GM21515 (cell line): ENCODE measurements around the gene STARD3.
"Not testable (repeated sequence)": the region's sequence is repeated elsewhere in the genome, so short reads cannot be mapped to it uniquely, and the experiment has no call there.

ENCODE experiments used
- ATAC-seq: cut with Tn5 transposase; IDR thresholded peaks from one replicate; pipeline ENCODE4 v1.9.1; 2021; ENCODE audit not compliant: unreplicated experiment

STARD3 gene

DNA sequence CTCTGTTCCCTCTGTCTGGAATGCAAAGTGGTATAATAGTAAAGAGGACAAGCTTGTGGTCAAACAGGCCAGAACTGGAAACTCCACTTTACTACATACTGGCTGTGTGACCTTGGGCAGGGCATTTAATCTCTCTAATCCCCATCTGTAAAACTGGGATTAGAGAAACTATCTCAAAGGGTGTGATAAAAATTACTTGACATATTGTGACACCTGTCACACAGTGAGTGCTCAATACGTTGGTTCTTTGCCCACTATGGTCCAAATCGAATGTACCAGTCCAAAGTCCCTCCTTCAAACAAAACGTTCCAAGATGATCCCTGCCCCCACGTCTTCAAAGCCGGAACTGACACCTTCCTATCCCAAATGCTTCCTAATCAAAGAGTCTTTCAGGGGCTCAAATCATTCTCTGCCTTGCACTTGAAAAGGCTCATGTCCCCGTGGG lies 50.2 kb downstream of the STARD3 start:
- ATAC-seq, result no peak

DNA sequence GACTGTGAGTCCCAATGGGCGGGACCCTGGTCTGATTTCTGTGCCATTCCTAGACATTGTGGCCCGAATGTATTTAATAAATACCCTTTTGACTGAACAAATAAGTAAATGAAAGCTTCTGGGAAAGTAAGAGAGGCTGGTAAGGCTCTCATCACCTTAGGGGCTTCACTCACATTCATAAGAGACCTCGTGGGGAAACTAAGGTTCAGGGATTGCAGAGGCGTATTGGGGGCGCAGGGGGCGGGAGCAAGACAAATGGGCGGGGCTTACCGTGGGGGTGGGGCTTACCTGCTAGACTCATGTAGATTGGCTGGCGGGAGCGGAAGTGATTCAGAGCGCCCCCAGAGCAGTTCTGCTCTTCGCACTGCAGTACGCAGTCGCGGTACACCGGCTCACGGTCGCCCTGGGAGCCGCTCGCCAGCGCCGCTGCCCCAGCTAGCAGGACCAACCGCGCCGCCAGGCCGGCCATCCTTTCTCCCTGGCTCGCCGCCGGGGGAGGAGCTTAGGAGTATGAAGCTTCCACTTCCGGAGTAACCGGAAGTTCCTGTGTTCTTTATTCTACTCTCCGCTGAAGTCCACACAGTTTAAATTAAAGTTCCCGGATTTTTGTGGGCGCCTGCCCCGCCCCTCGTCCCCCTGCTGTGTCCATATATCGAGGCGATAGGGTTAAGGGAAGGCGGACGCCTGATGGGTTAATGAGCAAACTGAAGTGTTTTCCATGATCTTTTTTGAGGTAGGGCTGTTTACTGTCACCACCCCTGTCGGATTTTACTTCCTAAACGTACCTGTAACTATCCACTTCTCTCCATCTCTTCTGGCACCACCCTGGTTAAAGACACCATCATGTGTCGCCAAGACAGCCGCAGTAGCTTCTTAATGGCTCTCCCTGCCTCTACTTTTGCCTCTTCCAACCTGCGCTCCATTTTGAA lies 50.9 kb downstream of the STARD3 start, which contains the start of gene PGAP3:
PGAP3 (minus strand) TSS at position 512 of the 929 bp plus-strand sequence; CDS start at position 469, 43 bp downstream.
- ATAC-seq, result peak; percentile 76

DNA sequence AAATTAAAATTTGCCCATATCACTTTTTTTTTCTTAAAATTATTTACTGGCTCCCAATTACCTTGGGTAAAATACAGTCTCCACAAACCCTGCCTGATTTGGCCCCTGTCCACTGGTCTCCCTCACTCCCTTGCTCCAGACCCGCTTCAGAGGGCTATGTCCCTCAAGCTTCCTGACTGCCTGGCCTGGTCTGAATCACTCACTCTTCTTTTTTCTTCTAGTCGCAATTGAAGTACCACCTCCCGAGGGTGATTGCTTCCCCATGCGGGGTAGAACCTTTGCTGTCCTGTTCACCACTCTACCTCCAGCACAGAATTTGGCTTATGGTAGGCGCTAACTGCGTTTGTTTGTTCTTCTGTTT lies 51.5 kb downstream of the STARD3 start:
- ATAC-seq, result no peak

DNA sequence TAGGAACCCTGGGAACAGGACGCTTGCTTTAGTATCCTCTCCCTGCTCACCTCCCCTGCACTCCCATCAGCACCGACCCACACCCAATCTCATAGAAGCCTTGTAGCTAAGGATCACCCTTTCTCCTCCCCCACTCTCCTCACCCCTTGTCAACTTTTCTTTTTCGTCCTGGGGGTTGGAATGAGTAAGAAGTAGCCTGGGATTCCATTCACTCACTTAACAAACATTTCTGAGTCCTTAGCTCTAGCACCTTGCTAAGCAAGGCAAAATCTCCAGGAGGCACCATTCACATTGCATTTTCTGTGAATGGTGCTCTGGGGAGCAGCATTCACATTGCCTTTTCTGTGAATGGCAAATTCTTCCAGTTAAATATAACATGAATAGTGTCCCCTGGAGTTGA lies 52.0 kb downstream of the STARD3 start:
- ATAC-seq, result no peak

DNA sequence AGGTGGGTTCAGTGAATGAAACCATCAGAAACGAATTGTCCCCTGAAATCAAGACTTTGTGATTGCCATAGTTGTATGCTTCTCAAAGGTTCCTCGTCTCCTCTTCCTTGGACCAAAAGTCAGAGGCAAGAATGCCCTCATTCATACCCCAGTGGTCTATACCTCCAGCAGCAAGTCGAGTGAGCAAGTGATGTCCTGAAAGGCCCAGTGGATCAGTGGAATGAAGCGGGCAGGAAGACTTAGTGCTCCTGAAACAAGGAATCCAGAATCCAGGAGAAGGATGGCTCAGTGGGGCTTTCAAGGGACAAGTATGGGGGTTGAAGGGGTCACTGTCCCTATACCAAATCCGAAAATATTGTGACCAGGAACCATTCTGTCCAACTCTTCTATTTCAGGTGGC lies 57.6 kb downstream of the STARD3 start:
- ATAC-seq, result no peak

DNA sequence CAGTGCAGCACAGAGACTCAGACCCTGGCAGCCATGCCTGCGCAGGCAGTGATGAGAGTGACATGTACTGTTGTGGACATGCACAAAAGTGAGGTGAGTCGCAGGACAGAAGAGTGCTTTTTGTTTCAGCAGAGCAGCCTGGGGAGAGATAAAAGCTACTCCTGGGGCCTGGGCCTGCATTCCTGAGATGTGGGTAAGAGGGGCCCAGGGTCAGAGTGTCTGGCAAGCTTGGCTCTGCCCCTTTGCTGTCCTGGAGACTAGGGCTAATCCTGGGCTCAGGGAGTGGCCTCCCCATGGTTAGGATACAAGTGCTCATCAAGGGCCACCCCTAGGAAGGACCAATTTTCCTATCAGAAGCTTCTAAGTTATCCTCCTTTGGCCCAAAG lies 58.1 kb downstream of the STARD3 start:
- ATAC-seq, result no peak

DNA sequence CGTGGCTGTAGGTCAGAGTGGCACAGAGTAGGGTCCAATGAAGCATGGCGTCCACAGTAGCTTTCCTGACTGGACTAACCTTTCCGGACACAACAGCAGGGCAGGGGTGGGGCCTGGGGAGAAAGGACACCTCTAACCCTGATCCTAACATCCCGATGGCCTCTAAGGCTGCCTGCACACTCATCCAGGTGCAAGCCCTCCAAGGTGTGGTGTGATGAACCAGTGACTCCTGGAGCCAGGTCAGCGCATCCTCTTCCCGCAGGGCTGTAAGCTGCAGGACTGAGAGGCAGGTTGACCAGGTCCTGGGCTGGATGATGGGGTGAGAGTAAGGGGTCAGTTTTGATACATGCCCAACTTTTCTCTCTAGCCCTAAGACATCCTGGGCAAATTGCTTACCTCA lies 59.8 kb downstream of the STARD3 start:
- no peak for ATAC-seq

DNA sequence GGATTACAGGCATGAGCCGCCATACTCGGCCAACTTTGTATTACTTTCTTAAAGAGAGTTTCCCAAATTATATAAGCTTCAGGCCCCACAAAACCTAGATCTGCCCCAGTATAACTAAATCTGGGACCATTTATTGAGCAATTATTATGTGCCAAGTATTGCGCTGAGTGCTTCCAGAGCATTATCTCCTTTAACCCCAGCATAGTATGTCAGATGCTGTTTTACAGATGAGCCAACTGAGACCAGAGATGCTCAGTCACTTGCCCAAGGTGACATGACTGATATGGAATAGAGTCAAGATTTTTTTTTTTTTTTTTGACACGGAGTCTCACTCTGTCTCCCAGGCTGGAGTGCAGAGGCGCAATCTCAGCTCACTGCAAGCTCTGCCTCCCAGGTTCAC lies 61.0 kb downstream of the STARD3 start:
- no peak for ATAC-seq

DNA sequence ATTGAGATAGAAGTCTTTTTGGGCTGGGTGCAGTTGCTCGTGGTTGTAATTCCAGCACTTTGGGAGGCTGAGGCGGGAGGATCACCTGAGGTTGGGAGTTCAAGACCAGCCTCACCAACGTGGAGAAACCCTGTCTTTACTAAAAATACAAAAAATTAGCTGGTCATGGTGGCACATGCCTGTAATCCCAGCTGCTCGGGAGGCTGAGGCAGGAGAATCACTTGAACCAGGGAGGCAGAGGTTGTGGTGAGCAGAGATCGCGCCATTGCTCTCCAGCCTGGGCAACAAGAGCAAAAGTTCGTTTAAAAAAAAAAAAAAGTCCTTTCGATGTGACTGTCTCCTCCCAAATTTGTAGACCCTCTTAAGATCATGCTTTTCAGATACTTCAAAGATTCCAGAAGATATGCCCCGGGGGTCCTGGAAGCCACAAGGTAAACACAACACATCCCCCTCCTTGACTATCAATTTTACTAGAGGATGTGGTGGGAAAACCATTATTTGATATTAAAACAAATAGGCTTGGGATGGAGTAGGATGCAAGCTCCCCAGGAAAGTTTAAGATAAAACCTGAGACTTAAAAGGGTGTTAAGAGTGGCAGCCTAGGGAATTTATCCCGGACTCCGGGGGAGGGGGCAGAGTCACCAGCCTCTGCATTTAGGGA lies 62.3 kb downstream of the STARD3 start:
- ATAC-seq, result not testable (repeated sequence)

DNA sequence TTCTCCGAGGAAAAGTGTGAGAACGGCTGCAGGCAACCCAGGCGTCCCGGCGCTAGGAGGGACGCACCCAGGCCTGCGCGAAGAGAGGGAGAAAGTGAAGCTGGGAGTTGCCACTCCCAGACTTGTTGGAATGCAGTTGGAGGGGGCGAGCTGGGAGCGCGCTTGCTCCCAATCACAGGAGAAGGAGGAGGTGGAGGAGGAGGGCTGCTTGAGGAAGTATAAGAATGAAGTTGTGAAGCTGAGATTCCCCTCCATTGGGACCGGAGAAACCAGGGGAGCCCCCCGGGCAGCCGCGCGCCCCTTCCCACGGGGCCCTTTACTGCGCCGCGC lies 62.8 kb downstream of the STARD3 start, which contains the start of gene ERBB2:
ERBB2 (plus strand) TSS at position 247 of the 330 bp plus-strand sequence. CDS start 175 bp downstream, outside the sequence.
- ATAC-seq, result no peak

DNA sequence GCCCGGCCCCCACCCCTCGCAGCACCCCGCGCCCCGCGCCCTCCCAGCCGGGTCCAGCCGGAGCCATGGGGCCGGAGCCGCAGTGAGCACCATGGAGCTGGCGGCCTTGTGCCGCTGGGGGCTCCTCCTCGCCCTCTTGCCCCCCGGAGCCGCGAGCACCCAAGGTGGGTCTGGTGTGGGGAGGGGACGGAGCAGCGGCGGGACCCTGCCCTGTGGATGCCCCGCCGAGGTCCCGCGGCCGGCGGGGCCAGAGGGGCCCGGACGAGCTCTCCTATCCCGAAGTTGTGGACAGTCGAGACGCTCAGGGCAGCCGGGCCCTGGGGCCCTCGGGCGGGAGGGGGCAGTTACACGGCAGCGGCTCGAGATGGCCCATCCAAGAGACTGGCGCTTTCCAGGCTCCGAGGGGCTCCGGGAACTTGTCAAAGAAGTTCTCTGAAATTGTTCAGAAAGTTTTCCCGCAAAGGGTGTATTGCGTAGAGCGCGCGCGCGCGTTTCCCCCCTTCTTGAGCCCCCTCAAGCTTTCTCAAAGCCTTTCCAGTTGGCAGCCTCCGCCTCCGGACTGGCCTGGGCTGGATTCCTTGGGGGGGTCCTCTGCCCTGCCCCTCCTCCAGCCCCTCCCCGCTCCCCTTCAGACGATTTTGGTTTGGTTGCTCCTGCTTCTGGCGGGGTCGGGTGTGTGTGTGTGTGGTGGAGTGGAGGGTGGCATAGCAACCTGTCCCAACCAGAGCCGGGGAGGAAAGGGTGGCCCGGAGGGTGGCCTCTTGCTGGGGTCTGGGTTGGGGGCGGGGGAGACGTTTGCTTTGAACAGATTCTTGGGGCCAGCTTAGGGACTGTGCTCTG lies 63.4 kb downstream of the STARD3 start:
- ATAC-seq, result no peak

DNA sequence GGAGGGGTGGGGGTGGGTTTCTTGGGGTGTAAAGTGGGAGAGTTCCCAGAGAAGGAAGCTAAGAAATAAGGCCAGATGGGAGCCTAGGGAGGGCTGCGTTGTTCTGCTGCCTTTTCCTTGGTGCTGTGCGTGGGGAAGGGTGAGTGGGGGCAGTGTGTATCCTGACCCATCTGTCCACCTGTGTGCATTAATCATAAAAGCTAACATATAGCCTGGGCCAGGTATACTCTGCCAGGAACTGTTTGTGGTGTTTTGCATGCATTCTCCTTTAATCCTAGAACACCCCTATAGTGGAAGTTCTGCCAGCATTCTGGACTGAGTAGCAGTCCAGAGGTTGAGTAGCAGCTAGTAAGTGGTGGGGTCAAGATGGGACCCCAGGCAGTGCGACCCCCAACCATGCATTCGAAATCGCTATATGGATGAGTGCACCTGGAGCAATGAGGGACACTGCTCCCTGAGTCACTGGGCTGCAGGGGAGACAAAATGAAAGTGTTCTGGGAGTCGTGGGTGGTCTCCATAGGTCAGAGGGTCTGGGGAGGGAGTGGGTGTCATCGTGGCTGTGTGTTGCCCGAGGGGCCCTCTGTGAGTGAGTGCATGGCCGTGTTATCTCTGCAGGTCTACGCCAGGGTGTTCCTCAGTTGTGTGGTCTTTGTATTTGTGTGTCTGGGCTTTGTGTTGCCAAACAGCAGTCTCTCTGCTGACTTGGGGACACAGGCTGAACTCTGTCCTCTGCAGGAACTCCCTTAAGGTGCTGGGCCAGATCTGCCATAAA lies 64.3 kb downstream of the STARD3 start:
- no peak for ATAC-seq

DNA sequence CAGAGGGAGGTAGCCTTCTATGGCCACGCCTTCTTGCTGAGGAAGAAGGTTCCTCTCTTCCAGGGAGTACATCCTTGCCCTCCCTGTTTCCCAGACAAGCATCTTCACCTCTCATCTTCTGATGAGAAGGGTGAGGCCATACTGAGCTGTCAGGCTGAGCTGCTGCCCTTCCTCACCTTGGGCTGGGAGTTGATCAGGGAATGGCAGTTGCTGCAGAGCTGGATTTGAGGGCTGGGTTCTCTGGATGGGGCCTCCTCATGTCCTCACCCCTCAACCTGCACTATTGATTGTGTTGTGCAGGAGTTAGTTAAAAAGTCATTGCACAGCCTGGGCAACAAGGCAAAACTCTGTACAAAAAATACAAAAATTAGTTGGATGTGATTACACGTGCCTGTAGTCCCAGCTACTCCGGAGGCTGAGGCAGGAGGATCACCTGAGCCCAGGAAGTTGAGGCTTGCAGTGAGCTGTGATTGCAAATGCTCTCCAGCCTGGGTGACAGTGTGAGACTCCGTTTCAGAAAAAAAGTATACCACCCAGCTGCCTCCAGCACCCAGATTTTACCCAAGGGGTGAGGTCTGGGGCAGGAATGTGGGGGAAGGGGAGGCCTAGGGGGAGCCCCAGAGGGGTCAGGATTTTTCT lies 65.0 kb downstream of the STARD3 start:
- no peak for ATAC-seq

DNA sequence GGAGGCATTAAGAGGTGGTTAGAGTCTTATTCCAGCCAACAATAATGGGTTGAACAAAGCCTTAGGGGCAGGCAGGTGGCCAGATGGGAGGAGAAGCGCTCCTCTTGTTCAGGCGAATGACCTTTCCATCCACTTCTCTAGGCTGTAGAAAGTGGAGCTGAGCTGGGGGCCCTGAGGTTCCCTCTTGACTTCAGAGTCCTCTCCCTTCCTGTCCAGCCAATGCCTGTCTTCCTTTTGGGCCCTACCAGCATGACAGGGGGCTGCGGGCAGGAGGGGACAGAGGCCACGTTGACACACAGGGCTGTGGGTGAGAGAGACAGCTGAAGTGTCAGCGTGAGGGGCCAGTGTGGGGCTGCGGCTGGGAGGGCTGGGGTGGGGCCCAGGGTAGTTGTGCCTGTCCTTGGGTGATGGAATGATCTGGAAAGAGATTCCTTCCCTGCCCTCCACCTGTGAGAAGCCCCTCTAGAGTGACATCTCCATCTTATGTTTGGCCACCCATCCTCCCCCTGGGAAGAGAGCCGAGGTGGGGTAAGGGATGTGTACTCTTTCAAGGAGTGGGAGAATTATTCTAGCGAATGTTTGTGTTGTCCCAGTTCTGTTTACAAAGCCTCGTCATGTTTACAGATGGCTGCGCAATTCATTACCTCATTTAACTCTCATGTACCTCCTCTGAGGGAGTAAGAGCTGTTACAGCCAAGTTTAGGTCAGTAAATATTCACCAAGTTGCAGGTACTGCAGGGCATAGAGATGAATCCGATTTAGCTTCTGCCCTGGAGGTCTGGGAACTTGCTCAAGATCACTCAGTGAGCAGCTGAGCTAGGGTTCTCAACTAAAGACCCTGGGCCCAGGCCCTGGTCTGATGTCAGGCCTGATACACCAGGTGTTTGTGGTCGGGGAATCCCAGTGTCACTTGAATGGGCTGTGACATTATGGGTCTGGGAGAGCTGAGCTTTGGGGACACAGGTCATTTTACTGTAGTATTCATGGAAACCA lies 66.3 kb downstream of the STARD3 start:
- no peak for ATAC-seq

DNA sequence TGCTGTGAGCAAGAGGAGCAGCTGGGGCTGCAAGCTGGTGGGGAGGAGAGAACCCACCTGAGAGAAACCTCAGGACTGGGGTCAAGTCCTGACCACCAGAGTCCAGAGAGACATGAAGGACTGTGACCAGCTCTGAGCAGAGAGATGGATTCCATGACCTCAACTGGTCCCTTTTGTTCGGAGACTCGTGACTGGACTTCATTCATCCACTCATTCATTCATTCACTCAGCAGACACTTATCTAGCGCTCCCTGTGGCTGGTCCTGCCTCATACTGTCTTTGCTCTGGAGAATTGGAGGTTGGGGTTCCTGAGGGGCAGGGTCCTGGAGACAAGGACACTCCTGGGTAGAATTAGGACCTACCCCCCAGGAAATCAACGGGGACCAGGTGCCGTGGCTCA lies 67.0 kb downstream of the STARD3 start:
- no peak for ATAC-seq

DNA sequence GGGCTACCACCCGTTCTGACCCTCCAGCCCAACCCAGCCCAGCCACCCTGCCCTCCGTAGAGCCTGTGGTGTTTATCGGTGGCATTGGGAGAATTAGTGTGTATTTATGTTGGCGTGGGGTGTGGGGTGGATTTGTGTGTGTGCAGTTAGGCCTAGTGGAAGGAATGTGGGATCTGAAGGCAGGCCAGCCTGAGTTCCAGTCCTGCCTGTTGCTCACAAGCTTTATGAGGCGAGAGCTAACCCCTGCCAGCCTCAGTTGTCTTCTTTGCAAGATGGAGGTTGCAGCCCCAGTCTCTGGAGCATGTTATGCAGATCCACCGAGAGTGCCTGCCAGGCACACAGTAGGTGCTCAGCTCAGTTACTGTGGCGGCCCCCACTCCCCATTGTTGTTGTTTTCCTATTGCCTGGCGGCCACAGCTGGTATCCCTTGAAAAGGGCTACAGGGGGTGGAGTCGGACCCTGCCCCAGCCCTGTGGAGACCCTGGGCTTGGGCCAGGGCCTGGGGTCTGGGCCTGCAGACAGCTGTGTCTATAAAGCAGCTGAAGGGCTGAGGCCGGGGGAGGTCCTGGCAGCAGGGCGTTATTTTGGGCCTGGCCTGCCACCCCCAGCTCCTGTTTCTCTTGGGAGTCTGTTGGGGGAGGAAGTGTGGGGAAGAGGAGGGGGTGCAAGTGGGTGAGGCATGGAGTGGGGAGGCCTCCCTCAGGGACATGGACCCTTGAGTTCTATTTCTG lies 68.0 kb downstream of the STARD3 start:
- ATAC-seq, result no peak

DNA sequence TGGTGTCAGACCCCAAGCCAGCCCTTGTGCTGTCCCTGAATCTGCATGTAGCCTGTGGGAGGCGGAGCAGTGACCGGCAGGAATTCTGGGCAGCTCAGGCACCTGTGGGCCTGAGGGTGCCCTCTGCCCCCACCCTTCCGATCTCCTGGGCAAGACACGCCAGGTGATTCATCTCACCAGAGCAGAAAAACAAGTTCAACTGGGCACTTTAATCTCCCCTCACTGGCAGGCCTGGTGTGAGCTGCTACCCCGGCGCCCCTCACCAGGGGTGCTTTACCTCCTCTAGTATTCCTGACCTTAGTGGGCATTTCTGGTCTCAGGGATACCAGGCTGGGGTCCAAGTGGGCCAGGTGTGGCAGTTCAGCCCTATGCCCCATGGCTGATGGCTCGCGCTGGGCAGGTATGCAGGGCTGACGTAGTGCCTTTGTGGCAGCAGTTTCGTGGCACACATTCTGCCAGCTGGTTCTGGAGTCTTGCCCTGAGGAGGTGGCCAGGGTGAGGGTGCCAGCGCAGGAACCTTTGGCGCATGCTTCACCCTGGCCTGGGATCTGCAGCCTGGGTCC lies 68.9 kb downstream of the STARD3 start:
- ATAC-seq, result no peak

DNA sequence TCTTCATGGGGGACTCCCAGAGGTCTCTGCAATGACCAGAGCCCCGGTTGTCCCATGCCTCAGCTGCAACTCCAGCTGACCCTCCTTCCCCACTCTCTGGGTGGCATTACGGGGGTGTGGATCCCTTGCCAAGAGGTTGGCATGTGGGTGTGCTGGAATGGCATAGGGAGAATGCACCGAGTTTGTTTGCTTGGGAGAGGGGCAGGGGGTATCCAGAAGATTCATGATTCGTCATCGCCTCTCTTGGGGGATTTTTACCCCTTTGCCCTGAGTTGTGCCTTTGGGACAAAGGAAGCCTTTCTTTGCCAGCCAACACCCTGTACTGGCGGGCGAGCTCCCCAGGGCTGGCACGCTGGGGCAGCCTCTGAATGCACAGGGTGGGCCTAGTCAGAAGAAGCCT lies 69.4 kb downstream of the STARD3 start:
- ATAC-seq, result no peak
